Measurements from ENCODE around the gene INO80D.
"Not testable (repeated sequence)": the region's sequence is repeated elsewhere in the genome, so short reads cannot be mapped to it uniquely, and the experiment has no call there.

INO80D gene

GRCh38 chr2:206085742-206086445 is at the start of gene INO80D:
Gene INO80D, minus strand, starts transcription at chr2:206086174. Its CDS starts 23,158 bp downstream, at chr2:206063016.
- peak within 1 kb of the TSS; percentile 92 for H3K4me3 ChIP-seq (ENCODE audit: low read depth, low read length)
- DNase-seq (ENCODE audit: low read depth): peak; percentile 93
- peak; percentile 64 for TF ChIP-seq CTCF (IDR thresholded peaks at IDR 0.05; ENCODE audit: insufficient read depth, low read depth, low read length, missing control alignments)

GRCh38 chr2:206127656-206128055 is 41.7 kb upstream of the INO80D start:
- TF ChIP-seq CTCF (IDR thresholded peaks at IDR 0.05; ENCODE audit: insufficient read depth, low read depth, low read length, missing control alignments): no peak
- no peak for DNase-seq (ENCODE audit: low read depth)

GRCh38 chr2:206125901-206126300 is 39.9 kb upstream of the INO80D start:
- no peak for DNase-seq (ENCODE audit: low read depth)
- no peak overlapping the region for H3K4me3 ChIP-seq (ENCODE audit: low read depth, low read length)

More at GRCh38 chr2:206127656-206128055, 41.7 kb upstream of the INO80D start:
- H3K4me3 ChIP-seq (ENCODE audit: low read depth, low read length): no peak overlapping the region

GRCh38 chr2:206122569-206122968 is 36.6 kb upstream of the INO80D start:
- not testable (repeated sequence) for DNase-seq (ENCODE audit: low read depth); H3K4me3 ChIP-seq (ENCODE audit: low read depth, low read length)

More at GRCh38 chr2:206125901-206126300, 39.9 kb upstream of the INO80D start:
- TF ChIP-seq CTCF (IDR thresholded peaks at IDR 0.05; ENCODE audit: insufficient read depth, low read depth, low read length, missing control alignments): no peak

GRCh38 chr2:206116278-206116677 is 30.3 kb upstream of the INO80D start:
- no peak for DNase-seq (ENCODE audit: low read depth)
- TF ChIP-seq CTCF (IDR thresholded peaks at IDR 0.05; ENCODE audit: insufficient read depth, low read depth, low read length, missing control alignments): no peak
- no peak overlapping the region for H3K4me3 ChIP-seq (ENCODE audit: low read depth, low read length)

- no peak for TF ChIP-seq CTCF (IDR thresholded peaks at IDR 0.05; ENCODE audit: insufficient read depth, low read depth, low read length, missing control alignments)
- DNase-seq (ENCODE audit: low read depth): no peak
Measured at GRCh38 chr2:206115026-206115578, 29.1 kb upstream of the INO80D start.

GRCh38 chr2:206112846-206113547 is 27.0 kb upstream of the INO80D start:
- H3K4me3 ChIP-seq (ENCODE audit: low read depth, low read length): no peak overlapping the region
- DNase-seq (ENCODE audit: low read depth): no peak
- TF ChIP-seq CTCF (IDR thresholded peaks at IDR 0.05; ENCODE audit: insufficient read depth, low read depth, low read length, missing control alignments): no peak

More at GRCh38 chr2:206115026-206115578, 29.1 kb upstream of the INO80D start:
- no peak overlapping the region for H3K4me3 ChIP-seq (ENCODE audit: low read depth, low read length)

Data from GM12865 (cell line).